Germinal center (tissue), 1 donor: ENCODE measurements around the gene WWC1.

Experiments used
- DNase-seq: peaks from one replicate; pipeline ENCODE4 v3.0.0; 2012; ENCODE audit warnings: mixed read lengths, low spot score

Gene WWC1

DNA sequence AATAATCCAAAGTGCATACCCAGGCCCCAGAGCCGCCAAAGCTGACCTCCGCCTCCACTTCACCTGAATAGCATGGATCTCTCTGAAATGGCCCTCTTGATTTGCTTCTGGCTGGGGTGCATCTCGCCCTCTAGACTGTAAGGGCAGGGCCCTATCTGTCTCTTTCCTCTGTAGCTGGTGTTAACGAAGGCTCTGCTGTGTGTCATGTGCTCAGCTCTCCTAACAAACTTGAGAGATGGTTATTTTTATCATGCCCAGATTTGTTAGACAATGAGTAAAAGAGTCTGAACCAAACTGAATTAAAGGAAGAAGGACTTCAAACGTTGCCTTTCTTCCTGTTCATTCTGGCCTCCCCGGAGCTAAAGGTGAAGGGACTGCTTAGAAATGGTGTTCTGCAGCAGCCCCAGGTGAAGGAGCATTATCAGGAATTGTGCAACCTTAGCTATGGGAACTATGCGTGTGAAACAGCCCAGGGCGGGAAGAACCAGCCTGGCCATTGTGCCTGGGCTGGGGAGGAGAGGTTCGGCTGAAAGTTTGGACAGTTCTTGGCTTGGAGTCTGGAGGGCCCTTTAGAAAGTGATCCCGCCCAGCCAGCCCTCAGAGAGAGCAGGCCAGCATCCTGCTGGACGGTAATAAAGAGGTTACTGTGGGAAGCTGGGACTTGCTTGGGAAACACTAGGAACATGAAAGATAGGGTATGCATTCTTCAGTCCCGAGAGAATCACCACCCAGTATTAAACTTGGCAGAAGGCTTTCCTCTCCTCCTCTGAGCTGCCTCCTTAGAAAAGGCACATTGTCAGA, 73.5 kb downstream of the WWC1 start:
- no peak for DNase-seq

DNA sequence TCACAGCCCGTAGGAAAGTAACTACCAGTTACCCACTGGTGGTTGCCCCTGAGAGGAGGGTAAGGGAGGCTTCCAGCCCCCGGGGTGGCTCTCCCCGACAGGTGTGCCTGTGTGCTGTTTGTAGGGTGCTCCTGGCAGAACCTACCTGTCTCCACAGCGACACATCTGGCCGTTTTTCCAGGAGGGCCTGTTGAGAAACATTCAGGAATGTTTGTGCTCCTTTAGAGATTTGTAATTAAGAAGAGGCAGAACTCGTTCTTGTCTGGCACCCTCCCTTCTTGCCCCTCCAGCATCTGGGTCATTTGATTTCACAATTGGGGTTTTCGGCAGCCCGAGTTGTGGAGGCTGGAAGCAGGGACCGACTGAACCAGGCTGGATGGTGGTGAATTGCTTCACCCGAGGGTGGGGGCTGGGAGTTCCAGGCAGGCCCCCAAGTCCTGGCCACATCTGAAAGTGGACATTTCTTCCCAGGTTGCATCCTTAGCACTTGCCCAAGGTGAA, 74.2 kb downstream of the WWC1 start:
- no peak for DNase-seq

DNA sequence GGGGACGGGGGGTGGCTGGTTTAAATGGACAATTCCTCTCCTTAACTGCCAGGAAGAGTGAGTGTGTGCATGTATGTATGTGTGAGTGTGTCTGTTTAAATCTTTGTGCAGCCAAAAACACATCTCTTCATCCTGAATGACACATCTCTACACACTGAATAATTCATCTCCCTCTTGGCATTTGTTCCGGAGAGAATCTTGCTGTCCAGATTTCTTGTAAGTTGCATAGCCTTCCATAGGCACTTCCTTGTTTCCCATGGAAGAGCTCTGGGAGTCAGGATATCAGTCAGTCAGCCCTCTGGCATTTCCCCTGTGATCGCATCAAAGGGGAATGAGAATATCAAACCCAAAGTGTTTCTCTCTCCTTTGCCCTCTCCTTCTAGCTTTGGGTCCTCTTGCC, 74.7 kb downstream of the WWC1 start:
- no peak for DNase-seq

DNA sequence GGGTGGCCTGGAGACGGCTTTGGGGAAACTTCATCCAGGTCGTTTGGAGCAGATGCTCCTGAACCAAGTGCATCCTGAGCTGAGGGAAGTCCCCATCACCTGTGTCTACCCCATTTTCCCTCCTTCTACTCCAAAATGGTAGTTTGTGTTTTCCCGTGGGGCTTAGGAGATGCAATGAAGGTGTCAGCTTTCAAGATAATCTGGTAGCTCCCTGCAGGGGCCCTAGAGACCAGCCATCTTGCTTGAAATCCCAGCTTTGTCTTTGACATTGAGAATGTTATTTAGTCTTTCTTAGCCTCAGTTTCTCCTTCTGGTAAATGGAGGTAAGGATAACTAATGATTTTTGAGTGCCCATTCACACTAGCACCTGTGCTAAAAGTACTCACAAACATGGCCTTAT, 77.4 kb downstream of the WWC1 start:
- DNase-seq = no peak

DNA sequence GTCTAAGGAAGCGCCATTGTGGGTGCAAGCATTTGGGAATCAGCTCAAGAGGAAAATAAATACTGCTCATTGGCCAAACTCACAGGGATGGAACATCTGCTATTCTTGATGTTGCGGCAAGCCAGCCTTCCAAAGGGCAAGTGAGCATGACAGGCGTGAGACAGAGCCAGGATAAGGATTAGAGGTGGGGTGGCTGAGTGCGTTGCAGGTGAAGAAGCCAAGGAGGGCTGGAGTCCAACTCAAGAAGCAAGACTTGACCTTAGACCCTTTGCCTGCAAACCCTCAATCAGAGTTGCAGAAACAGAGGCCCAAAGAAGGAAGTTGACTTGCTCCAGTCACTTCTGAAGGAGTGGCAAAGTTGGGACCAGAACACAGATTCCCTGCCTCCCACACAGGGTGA, 79.4 kb downstream of the WWC1 start:
- no peak for DNase-seq

DNA sequence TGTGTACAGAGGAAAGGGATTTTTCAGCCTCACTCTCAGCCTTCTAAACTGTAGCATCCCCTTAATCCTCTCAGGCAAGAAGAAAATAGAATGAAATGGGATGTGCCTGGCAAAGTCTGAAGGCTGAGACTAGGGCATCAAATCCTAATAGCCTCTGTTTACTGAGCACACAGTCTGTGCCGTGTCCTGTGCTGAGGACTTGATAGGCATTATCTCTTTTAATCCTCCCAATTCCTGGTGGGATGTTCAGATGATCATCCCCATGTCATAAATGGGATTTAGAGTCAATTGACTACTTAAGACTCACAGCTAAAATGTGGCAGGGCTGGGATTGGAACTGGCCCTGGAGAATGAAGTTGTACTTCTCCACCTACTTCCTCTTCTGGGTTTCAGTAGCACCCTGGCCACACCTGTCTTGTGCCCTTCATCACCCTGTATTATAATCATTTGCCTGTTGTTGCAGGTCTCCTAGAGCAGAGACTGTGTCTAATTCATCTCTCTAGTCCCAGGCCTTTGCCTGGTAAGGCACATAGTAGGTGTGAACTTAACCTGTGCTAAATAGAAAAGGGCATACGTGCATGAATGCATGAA, 81.0 kb downstream of the WWC1 start:
- DNase-seq = peak; percentile 37

DNA sequence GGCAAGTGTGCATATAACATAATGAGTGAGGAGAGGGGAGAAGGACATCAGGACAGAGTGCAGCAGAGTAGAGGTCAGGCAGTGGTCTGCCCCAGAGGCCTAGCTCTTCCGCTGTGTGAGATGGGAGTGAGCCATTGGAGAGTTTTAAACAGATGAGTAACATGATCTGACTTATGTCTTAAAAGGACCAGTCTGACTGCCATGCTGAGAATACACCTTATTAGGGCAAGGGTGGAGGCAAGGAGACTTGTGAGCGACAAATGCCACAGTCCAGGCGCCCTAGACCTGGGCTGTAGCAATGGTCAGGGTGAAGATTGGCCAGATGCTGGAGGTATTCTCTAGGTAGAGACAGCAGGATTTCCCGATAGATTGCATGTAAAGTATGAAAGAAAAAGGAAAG, 83.1 kb downstream of the WWC1 start:
- no peak for DNase-seq

DNA sequence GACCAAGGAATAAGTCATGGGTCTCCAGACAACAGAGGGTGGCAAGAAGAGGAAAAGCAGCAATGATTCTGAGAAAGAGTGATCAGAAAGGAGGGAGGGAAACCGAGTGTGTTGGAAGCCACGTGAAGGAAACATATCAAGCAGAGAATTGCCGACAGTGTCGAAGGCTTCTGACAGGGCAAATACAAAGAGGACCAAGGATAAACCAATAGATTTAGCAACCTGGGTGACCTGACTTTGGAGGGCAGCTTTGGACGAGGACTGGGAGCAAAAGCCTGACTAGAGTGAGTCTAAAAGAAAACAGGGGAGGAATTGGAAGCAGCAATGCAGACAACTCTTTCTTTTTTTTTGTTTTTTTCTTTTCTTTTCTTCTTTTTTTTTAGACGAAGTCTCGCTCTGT, 83.8 kb downstream of the WWC1 start:
- DNase-seq = no peak

DNA sequence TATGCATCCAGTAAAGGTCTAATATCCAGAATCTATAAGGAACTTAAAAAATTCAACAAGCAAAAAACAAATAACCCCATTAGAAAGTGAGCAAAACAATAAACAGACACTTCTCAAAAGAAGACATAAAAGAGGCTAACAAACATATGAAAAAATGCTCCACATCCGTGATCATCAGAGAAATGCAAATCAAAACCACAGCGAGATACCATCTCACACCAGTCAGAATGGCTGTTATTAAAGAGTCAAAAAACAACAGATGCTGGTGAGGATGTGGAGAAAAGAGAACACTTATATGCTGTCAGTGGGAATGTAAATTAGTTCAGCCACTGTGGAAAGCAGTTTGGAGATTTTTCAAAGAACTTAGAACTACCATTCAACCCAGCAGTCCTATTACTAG, 86.1 kb downstream of the WWC1 start:
- DNase-seq = no peak

DNA sequence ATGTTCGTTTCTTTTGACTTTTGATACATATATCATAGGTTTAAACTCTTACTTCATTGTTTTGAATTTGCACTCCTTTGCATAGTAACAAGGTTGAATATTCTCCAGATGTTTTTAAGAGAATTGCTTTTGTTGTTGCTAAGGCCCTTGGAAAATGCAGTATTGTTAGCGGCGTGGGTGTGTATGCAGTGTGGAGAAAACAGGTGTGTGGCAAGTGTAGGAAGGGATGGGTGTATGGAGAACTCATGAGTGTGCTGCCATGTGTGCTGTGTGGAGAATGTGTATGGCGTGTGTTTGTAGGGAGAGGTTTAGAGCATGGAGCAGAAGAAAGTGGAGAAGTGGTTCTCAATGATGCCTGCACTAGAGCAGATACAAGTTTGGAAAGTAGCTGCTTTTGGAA, 87.3 kb downstream of the WWC1 start:
- no peak for DNase-seq

DNA sequence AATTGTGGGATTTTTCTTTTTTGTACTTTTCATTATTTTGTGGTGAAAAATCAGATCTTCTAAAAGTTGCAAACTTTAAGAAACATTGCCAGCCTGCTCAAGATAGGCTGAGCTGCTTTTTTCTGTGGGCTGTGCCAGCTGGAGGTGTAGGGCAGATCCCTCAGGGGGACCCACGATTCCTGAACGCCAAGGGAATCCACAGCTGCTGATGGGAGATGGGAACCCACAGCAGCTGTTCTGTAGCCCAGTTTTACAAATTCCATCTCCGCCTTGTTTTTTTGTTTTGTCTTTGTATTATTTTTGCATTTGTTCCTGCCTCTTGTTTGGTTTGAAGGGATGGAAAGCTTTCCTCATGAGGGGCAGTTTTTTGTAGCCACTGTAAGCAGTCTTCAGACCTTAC, 91.0 kb downstream of the WWC1 start:
- no peak for DNase-seq

DNA sequence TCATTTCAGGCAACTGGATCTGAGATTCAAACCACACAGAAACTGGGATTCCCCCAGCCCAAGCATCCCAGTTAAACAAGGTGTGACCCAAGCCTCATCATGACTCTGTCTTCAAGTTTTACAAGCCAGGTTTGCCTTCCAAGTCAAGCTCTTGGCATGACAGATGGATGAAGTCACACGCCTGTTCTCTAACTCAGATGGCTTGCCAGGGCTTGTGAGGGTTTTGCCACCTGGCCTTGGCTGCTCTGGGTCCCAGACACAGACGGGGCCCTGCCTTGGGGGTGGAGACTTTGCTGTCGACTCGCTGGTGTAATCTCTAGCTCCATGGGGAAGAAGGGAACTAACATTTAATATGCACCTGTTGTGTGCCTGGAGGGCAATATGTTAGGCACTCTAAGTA, 99.0 kb downstream of the WWC1 start:
- DNase-seq = no peak

DNA sequence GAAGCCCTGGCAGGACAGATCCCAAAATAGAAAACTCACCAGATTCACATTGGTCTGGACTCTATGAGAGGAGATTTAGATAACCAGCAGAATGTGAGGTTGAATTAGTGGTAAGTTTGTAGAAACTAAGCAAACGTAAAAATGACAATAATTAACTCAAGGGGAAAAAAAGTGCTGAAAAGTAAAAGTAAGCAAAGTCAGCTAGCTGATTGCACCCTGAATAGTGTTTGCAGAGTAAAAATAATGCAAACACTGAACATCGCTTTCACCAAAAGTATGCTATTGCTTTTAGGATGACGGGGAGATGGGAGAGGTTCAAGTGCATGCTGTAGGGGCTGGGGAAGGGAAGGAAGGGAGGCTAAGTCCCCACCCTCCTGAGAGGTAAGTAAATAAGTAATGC, 102.3 kb downstream of the WWC1 start:
- DNase-seq = no peak

DNA sequence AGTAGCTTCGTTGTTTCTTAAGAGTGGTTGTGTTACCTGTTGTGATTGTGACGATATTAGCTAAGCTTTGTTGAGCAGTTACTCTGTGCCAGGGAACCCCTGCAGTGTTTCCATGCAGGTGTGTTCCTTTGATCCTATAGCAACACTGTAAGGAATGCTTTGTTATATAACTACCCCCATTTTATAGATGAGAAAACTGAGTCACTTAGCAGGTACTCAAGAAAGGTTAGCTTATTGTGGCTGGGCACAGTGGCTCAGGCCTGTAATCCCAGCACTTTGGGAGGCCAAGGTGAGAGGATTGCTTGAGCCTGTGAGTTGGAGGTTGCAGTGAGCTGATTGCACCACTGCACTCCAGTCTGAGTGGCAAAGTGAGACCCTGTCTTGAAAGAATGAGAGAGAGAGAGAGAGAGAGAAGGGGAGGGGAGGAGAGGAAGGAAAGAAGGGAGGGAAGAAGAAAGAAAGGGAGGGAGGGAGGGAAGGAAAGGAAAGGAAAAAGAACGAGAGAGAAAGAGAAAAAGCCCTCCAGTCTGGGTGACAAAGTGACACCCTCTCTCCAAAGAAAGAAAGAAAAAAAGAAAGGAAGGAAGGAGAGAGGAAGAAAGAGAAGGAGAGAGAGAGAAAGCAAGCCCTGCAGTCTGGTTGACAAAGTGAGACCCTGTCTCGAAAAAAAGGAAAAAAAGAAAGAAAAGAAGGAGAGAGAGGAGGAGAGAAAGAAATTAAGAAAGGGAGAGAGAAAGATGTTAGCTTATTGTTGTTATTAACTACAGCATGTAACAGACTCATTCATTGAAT, 109.2 kb downstream of the WWC1 start:
- no peak for DNase-seq

DNA sequence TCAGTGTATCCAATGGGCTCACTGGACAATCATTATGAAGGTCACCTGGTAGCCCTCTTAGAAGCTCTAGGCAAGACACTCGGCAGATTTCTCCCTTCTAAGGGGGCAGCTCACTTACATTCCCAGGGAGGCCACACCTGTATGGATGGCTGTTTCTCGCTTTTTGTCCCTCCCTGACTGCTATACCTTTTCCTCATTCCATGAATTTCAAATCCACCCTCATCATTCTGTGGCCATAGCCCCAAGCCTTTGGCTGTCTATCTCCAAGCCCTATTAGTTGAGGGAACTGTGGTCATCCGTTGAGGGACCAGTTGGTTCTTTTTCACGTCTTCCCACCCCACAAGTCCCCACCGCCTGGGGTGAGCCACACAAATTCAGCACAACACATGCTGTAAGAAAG, 109.8 kb downstream of the WWC1 start:
- DNase-seq = no peak

DNA sequence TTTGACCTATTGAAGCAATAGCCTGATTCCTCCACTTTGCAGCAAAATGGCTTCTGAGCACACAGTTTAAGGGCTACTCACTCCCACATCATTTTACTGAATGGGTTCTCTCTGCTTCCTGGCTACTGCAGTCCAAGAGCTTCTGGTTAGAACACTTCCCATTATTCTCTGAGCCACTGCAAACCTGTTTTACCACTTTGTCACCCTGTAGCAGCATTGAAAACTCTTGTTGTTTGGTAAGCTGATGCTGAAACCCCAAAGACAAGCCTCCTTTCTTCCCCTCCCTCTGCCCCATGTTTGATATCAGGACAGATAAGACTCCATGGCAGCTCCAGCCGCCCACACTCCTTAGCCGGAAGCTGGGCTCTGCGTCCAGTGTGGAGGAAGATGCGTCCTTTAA, 110.4 kb downstream of the WWC1 start:
- DNase-seq = no peak

DNA sequence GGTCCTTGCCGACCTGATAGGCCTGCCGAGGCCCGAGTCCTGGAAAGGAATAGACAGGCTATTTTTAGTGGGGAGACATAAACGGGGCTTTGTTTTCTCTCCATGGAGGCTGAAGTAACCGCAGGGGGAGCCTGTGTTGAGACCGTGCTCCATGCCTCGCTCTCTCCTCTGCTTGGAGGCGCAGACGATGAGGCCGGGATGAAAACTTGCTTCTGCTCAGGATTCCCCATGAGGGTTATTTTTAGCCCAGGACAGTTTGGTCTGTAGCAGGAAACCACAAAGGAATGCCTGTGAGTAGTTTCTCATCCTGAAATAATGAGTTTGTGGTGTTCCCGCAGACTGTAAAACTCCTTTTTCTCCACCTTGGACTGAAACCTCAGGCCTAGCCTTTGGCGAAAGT, 112.9 kb downstream of the WWC1 start:
- DNase-seq = no peak

DNA sequence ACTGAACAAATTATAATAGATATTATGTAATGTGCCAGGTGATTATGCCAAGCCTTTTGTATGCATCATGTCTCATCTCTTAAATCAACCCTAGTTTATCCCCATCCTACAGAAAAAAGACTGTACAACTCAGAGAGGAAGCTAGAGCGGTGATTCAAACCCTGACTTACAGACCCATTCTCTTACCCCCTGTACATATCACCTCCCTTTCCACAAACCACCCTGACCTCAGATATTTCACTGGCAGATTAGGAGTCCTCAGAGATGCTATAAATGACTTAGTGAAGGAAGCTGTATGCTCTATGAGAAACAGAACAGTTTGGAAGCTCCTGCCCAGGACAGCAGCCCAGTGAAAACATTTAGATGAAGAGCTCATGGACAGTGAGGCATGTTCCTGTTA, 115.8 kb downstream of the WWC1 start:
- DNase-seq = no peak

DNA sequence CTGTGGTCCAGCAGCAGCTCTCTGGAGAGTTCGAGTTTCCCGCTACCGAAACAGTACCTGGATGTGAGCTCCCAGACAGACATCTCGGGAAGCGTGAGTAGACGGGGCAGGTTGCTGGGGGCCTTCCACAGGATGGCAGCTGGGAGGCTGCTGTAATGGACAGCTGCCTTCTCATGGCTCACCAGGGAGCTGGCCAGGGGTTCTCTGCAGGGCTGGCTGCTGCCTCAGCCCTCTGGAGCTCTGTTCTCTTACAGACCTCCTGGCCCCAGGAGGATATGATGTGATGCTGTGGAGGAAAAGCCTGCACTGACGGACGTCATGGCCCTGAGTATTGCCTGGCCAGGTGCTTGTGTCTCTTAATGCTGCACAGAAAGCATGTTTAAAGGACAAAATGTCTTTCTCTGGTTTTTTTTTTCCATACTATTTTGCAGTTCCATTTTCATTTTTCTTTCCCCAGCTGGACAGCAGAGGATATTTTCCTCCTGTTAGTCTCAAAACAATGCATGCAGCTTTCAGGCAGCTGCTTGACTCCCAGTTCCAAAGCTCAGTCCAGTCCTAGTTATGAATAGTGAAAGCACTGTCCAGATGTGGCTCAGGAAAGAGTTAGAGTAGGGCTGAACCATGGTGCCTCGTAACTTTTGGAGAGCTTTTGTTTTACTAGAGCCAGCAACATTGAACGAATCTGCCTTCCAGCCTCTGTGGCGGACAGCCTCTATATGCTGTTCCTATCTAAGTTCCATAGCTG, 117.3 kb downstream of the WWC1 start:
- no peak for DNase-seq

DNA sequence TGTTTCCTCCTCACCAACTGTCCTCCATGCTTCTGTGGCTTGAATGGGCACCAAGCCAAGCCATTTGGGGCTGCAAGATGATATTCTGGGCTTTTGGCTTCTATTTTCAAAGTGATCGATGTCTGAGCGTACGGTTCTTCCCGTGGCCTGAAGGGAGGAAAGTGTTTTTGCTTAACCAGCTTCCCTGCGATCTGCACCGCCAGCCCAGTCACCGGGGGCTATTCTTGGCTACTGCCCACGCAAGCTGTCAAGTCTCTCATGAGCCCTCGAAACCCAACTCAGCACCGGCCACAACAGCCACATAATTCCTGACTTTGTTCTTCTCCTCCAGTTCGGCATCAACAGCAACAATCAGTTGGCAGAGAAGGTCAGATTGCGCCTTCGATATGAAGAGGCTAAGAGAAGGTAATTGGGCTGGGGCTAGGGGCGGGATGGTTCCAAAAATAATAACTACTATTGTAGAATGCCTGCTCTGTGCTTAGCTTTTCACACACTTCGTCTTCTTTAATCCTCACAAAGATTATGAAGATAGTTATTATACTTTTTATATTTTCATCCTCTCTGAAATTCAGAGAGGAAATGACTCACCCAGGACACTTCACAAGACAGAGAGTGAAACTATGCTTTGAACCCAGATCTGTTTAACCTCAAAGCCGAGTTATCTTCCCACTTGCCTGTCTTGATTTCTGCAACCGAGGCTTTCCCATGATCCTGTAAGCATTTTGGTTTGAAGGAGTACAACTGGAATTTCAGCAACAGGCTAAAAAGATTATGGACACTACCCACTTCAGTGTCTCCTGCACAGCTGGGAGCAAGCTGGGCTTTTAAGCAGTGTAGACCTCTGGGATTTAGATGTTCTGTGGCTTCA, 118.4 kb downstream of the WWC1 start:
- DNase-seq = no peak

DNA sequence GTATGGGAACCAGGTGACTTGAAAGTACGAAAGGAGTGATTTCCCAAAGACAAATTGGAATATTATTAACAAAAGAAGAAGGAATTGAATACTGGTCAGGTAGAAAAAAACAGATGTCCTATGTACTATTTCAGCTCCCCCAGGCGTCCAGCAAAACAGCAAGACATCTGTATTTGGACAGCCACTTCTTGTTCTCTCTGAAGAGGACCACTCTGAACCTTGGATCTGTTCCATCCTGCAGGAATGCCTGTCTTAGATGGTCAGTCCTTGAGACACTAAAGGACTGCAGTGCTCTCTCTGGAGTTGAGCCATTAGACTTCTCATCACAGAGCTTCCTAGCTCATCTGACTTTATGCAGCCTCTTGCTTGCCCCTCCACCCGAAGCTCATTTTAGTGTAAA, 120.4 kb downstream of the WWC1 start:
- DNase-seq = no peak
